ENCODE data around the gene XAGE3. TPM values are rescaled to one million over a fixed set of nuclear protein-coding genes. Genes with fewer than 3 reads are reported as not detected.
"Not testable (repeated sequence)": the region's sequence is repeated elsewhere in the genome, so short reads cannot be mapped to it uniquely, and the experiment has no call there.

The XAGE3 gene, protein sequence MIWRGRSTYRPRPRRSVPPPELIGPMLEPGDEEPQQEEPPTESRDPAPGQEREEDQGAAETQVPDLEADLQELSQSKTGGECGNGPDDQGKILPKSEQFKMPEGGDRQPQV
- total RNA-seq, result not detected
- polyA plus RNA-seq, result not detected
- 0 reads per million in 6 experiments for total RNA-seq

DNA sequence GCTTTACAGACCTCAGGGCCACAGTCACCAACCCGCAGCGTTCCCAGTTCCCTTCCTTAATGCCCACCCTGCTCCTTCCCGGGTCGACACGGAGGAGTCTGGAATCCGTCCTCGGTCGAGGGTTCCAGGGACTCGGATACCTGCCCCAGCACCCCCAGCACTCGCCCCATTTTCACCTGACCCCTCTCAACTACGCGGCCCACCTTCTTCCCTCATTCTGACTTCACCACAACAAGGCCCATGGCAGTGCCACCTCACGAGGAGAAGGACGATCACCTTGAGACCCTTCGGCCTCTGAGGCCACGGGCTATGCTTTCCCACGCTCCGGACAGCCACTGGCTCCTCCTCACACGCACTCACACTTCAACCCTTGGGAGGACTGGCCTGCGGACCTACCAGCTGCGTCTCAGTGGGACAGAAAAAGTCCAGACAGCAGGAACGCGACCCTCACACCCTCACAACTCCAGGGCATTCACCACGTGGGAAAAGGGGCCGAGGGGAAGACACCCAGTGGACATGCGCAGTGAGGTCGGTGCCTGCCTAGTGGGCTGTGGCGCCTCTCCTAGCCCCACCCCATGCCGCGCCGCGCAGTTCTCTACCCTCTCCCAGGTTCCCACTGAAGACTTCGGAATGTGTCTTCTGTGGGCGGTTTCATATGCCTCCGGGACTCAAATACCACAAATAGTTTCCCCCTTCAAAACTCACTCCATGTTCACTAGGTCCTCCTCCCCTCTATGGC lies at the start of gene XAGE3:
XAGE3 (minus strand) TSS at position 474 of the 739 bp plus-strand sequence. CDS start 950 bp downstream, outside the sequence.
- Mint-ChIP-seq H3K4me3 (no peak within 1 kb of the TSS), H3K27ac (peak within 1 kb of the TSS in 2 of 10 donors; percentile 29 to 44), H3K36me3 (no peaks in the 10 kb centered on the region), H3K27me3 (peaks cover 0 to 4% (median 0%) of the 10 kb centered on the region in 5 donors), H3K4me1 (no peaks in the 10 kb centered on the region), H3K9me3 (no peaks in the 10 kb centered on the region)
- POLR2A ChIA-PET, result no interaction called here
- ATAC-seq (no peak), DNase-seq (peak in 1 of 10 donors; percentile 57)

DNA sequence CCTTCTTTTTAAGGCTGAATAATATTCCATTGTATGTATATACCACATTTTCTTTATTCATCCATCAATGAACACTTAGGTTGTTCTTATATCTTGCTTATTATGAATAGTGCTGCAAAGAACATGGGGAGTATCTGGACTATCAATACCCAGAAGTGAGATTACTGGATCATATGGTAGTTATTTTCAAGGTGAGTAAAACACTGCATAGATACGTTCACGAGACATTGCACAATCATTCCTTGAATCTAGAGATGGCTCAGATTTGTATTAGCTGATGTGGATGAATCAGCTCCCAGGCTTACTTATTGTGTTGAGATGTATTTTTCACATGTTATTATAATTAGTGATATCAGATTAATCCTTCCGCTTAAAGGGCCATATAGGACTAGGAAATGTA lies 46.8 kb upstream of the XAGE3 start:
- POLR2A ChIA-PET, H3K27ac Mint-ChIP-seq, H3K4me1 Mint-ChIP-seq, DNase-seq, H3K9me3 Mint-ChIP-seq, ATAC-seq, H3K36me3 Mint-ChIP-seq, H3K4me3 Mint-ChIP-seq, H3K27me3 Mint-ChIP-seq: not testable (repeated sequence)

DNA sequence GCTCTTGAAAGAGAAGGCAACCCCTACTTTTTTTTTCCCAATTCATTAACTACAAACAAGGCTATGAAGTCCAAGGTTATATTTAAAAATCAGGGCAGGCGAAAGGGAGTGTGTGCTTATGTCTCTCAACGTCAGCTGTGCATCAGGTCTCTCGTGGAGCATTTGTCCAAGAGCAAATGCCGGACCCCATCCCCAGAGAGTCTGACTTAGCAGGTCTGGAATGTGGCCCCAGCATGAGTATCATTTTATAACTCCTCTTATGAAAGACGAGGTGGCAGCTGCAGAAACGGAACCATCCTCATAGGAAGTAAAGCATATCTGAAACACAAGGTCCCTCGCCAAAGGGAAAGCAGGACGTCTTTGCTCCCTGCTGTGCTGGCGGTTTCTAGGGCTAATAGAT lies 45.8 kb upstream of the XAGE3 start:
- H3K4me3 Mint-ChIP-seq, ATAC-seq, POLR2A ChIA-PET, H3K4me1 Mint-ChIP-seq, H3K27ac Mint-ChIP-seq, H3K36me3 Mint-ChIP-seq, H3K27me3 Mint-ChIP-seq, H3K9me3 Mint-ChIP-seq, DNase-seq: not testable (repeated sequence)

DNA sequence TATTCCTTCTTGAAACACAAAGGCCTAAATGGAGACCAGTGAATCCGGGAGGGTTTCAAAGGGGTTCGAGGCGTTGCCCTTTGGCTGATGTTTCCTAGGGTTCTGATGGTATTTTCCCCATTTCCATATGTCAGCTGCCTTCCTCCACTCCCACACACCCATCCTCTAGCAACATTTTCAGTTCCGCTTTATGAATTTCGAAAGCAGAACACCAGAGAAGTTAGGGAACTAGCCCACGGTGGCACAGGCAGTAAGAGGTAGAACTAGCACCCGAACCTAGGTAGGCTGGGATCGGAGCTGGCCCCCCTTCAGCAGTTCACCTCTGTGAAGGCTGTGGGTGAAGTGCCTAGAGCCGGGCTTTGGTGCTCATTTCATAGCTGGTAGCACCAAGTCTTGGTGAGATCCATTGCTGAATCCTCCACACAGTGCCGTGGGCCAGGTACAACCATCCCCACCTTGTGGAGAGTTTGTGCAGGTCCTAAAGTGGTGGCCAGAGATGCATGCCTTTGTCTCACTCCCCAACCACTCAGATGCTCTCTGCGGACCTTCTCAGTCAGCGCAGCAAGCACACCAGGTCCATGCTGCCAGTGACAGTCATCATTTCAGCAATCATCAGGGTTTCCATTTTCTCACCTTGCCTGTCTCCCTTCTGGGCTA lies 41.6 kb upstream of the XAGE3 start:
- ATAC-seq, H3K4me1 Mint-ChIP-seq, POLR2A ChIA-PET, H3K4me3 Mint-ChIP-seq, DNase-seq, H3K27ac Mint-ChIP-seq, H3K27me3 Mint-ChIP-seq, H3K36me3 Mint-ChIP-seq, H3K9me3 Mint-ChIP-seq: not testable (repeated sequence)

DNA sequence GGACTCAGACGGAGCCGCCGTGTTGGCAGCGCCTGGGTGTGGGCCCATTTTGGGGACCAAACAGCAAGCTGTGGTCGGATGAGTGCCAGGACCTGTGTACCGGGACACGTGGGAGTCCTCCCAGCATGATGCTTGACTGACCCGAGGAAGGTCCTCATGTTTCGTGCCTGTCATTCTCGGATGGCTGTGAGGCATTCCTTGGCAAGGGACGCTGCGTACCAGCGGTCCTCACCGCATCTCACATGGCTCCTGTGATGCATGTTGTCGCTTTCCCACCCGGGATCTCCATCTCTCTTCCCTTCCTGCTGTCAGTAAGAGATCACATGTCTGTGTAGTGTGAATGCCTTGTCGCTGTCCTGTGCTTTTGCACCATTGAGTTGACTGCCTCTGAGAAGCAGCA lies 40.0 kb upstream of the XAGE3 start:
- H3K4me1 Mint-ChIP-seq, H3K27me3 Mint-ChIP-seq, H3K36me3 Mint-ChIP-seq, DNase-seq, POLR2A ChIA-PET, H3K4me3 Mint-ChIP-seq, ATAC-seq, H3K9me3 Mint-ChIP-seq, H3K27ac Mint-ChIP-seq: not testable (repeated sequence)

DNA sequence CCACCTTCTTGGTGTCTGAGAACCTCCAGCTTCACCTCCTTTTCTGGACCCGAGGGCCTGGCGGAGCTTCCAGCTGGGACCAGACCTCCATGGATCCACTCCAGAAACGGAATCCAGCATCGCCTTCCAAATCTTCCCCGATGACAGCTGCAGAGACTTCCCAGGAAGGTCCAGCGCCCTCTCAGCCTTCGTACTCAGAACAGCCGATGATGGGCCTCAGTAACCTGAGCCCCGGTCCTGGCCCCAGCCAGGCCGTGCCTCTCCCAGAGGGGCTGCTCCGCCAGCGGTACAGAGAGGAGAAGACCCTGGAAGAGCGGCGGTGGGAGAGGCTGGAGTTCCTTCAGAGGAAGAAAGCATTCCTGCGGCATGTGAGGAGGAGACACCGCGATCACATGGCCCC lies 39.3 kb upstream of the XAGE3 start:
- ATAC-seq, POLR2A ChIA-PET, H3K36me3 Mint-ChIP-seq, H3K27me3 Mint-ChIP-seq, DNase-seq, H3K9me3 Mint-ChIP-seq, H3K4me1 Mint-ChIP-seq, H3K4me3 Mint-ChIP-seq, H3K27ac Mint-ChIP-seq: not testable (repeated sequence)

DNA sequence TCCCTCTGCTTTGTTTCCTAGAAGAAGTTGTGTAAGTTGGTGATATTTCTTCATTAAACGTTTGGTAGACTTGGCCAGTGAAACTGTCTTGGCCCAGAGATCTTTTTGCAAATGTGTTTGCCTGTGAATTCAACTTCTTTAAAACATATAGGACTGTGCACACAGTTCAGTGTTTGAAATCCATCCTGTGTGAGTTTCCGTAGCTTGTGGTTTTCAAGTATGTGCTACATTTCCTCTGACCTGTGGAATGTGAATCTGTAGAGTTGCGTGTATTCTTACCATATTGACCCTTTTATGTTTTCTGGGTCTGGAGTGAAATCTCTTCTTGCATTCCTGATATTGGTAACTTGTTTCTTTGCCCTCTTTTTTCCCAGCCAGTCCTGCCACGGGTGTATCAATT lies 38.2 kb upstream of the XAGE3 start:
- not testable (repeated sequence) for H3K27me3 Mint-ChIP-seq

DNA sequence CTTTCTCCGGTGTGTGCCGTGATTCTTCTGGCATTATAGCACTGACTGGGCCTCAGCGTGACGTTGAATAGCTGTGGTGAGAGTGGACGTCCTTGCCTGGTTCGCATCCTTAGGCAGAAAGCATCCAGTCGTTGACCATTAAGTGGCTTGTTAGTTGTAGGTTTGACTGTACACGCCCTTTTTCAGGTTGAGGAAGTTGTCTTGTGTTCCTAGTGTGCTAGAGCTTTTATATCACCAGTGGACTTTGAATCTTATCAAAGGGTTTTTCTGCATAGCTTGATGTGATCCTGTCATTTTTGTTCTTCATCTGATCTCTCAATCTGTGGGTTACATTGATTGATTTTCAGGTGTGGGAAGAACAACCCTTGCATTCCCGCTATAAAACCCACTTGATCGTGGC lies 37.6 kb upstream of the XAGE3 start:
- ATAC-seq, H3K27me3 Mint-ChIP-seq, POLR2A ChIA-PET, H3K4me1 Mint-ChIP-seq, H3K9me3 Mint-ChIP-seq, H3K36me3 Mint-ChIP-seq, H3K4me3 Mint-ChIP-seq, H3K27ac Mint-ChIP-seq, DNase-seq: not testable (repeated sequence)

More for the DNA sequence above, 38.2 kb upstream of the XAGE3 start:
- H3K4me3 Mint-ChIP-seq, H3K27ac Mint-ChIP-seq, H3K36me3 Mint-ChIP-seq, H3K4me1 Mint-ChIP-seq, H3K9me3 Mint-ChIP-seq, POLR2A ChIA-PET, DNase-seq, ATAC-seq: not testable (repeated sequence)

DNA sequence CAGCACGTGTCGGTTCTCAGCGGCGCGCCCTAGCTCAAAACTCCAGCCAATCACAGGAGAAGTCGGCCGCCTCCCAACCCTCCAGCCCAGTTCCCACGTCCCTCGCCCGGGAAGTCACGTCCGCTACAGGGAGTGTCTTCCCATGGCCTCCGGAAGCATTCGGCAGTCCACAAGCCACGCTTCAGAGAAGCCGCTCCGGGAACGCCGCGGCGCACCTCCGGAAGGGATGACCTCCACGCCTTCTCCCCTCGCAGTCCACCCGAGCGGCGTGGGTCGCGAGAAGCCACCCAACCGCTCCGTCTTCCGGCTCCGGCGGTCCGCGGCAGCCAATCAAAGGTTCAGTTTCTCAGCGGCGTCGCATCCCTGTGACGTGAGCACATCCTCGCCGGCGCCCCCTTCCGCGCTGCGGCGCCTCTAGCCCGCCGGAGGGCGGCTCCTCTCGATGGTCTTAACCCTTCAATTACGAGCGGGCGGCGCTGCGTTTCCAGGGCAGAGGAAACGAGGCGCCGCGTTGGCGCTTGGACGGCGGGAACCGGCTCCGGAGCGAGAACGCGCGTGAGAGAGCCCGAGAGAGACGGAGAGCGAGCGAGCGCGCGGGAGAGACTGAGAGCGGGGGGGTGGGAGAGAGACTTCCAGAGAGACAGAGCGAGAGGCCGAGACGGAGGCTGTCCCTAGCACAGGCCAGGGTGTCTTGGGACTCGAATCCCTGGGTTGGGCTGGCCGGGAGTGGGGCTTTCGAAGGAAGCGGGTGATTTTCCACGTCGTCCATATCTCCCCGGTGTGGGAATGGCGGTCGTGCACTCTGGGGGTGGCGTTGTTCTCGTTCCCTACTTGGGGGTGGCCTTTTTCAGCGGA lies 29.2 kb upstream of the XAGE3 start, which contains the start of gene FAM156B:
FAM156B (plus strand) TSS at position 476 of the 855 bp plus-strand sequence. CDS start 9,896 bp downstream, outside the sequence.
- POLR2A ChIA-PET, result not testable (repeated sequence)

DNA sequence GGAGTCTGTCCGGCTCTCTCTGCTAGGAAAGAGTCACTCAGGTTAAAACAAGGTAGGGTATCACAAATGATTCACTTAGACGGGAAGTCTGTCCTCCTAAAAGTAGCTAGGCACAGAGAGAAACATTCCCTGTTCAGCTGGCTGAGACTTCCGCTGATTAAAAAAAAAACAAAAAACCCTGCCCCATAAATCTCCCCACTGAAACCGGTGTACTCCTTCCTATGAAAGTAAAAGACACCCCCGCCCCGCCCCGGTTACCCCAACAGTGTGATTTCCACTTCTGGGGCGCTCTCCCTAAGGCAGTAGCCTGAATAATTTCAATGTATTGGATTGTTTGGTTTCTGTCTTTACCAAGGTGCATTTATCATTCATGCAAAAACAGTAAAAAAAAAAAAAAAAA lies 28.6 kb upstream of the XAGE3 start:
- POLR2A ChIA-PET, DNase-seq, H3K27me3 Mint-ChIP-seq, H3K4me1 Mint-ChIP-seq, H3K9me3 Mint-ChIP-seq, H3K36me3 Mint-ChIP-seq, H3K4me3 Mint-ChIP-seq, H3K27ac Mint-ChIP-seq: not testable (repeated sequence)
- peak in 1 of 2 donors; percentile 15 for ATAC-seq

More for the DNA sequence above, 29.2 kb upstream of the XAGE3 start, which contains the start of gene FAM156B:
- not testable (repeated sequence) for H3K4me3 Mint-ChIP-seq, H3K4me1 Mint-ChIP-seq, H3K9me3 Mint-ChIP-seq, H3K36me3 Mint-ChIP-seq, DNase-seq, H3K27me3 Mint-ChIP-seq, H3K27ac Mint-ChIP-seq
- ATAC-seq, result peak; percentile 86 to 90

DNA sequence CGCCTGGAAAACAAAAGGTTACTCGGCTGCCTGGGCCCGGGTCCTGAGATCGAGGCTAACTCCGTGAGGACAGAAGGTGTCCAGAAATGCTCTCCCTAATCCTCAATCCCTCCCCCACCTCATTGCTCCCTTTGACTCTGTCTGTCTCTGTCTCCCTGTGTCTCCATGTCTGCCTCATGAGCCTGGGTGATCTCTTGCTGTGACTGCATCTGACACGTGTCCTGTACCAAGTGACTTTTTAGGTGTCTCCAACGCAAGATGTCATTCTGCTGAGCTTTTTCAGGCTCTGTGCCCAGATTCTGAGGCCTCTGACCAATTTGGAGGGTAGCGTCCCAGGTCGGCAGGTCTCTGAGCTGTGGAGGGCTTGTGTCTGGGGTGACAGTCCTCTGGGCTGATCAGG lies 20.2 kb upstream of the XAGE3 start:
- H3K27me3 Mint-ChIP-seq, ATAC-seq, H3K36me3 Mint-ChIP-seq, H3K4me1 Mint-ChIP-seq, H3K9me3 Mint-ChIP-seq, H3K4me3 Mint-ChIP-seq, POLR2A ChIA-PET, DNase-seq, H3K27ac Mint-ChIP-seq: not testable (repeated sequence)

DNA sequence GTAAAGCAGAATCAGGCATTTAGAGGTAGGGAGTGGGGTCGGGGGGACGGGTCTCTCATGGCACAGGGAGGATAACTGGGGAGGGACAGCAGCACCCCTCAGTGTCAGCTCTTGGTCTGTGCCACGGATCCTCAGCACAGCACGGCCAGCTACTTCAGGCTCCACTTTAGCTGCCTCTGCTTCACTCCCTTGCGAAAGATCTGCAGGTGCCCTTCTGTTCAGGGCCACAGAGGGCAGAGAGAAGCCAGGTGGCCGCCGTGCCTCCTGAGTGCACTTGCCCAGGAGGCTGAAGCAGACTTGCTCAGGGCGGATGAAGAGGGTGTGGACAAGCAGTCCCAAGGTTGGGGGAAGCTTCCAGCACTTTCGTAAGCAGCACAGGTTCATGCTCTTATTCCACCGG lies 19.6 kb upstream of the XAGE3 start:
- ATAC-seq, POLR2A ChIA-PET, H3K9me3 Mint-ChIP-seq, H3K4me1 Mint-ChIP-seq, H3K27ac Mint-ChIP-seq, H3K36me3 Mint-ChIP-seq, H3K4me3 Mint-ChIP-seq, DNase-seq, H3K27me3 Mint-ChIP-seq: not testable (repeated sequence)

DNA sequence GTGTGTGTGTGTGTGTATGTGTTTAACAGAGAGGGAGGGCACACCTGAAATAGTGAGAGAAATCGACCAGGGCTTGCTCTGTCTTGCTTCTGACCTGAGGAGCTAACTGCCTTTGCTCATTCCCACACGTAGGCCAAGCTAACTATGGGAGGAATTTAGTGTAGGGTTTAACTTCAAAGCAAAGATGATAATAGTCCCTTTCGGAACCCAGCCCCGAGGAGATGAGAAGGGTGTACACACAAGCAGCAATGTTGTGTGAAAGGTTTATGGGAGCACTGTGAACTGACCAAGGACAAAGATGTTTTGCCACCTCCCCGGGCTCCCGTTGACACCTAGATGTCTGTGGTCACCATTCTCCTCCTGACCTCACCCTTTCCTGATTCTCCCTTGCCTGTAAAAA lies 8.5 kb upstream of the XAGE3 start:
- ATAC-seq, H3K27ac Mint-ChIP-seq, H3K36me3 Mint-ChIP-seq, H3K4me3 Mint-ChIP-seq, H3K4me1 Mint-ChIP-seq, POLR2A ChIA-PET, DNase-seq, H3K9me3 Mint-ChIP-seq: not testable (repeated sequence)
- peaks cover 0 to 10% (median 3%) of the 10 kb centered on the region in 5 donors for H3K27me3 Mint-ChIP-seq
